Sigmoid colon (tissue), 7 donors: ENCODE measurements around the gene SETMAR. TPM values are rescaled to one million over a fixed set of nuclear protein-coding genes. Genes with fewer than 3 reads are reported as not detected.

Experiments used
- DNase-seq: peaks from one replicate; pipeline ENCODE4 v3.0.0-alpha.2; 2019
- H3K27ac ChIP-seq, 4 donors: fragments of 200-600 bp; sonication (generic); one replicate each; pipeline ENCODE4 v1.5.1; 2016 to 2019; ENCODE audit warnings: mild to moderate bottlenecking in 1 of 4
- H3K27me3 ChIP-seq, 3 donors: fragments of 200-600 bp; sonication (generic); one replicate each; pipeline ENCODE4 v1.5.1; 2019; ENCODE audit warnings: mild to moderate bottlenecking in 1 of 3
- H3K36me3 ChIP-seq, 4 donors: fragments of 200-600 bp; sonication (generic); one replicate each; pipeline ENCODE4 v1.5.1; 2016 to 2019
- H3K4me1 ChIP-seq, 4 donors: fragments of 200-600 bp; sonication (generic); one replicate each; pipeline ENCODE4 v1.5.1; 2017 to 2019
- H3K4me3 ChIP-seq, 4 donors: fragments of 200-600 bp; sonication (generic); one replicate each; pipeline ENCODE4 v1.5.1; 2017 to 2019; ENCODE audit warnings: mild to moderate bottlenecking in 2 of 4, moderate library complexity in 1 of 4
- H3K9me3 ChIP-seq, 4 donors: fragments of 200-600 bp in 3 of 4; sonication (generic) in 3 of 4; one replicate each; pipeline versions ENCODE4 v1.5.1 to v1.6.1; 2013 to 2019
- CTCF ChIP-seq, 4 experiments: fragments of 450-650 bp in 3 of 4; fragments of 200-600 bp in 1 of 4; IDR thresholded peaks; one replicate each; pipeline ENCODE4 v1.5.1; 2016 to 2019; ENCODE audit warnings: antibody characterized with exemption in 4 of 4, mild to moderate bottlenecking in 3 of 4, moderate library complexity in 2 of 4
- EP300 ChIP-seq, 4 donors: sonication (generic); formaldehyde crosslinking; IDR thresholded peaks; one replicate each; pipeline ENCODE4 v1.6.1; 2017; ENCODE audit warnings: antibody characterized with exemption in 4 of 4
- POLR2A ChIP-seq, 2 donors: fragments of 450-650 bp; IDR thresholded peaks; one replicate each; pipeline ENCODE4 v1.6.1; 2016; ENCODE audit warnings: antibody characterized with exemption in 2 of 2, mild to moderate bottlenecking in 2 of 2, moderate library complexity in 2 of 2
- POLR2AphosphoS5 ChIP-seq, 4 donors: sonication (generic); formaldehyde crosslinking; IDR thresholded peaks; one replicate each; pipeline ENCODE4 v1.6.1; 2017; ENCODE audit warnings: antibody characterized with exemption in 4 of 4
- WGBS, 2 donors: extraction: QIAGEN DNeasy Blood & Tissue Kit; methylation state at CpG; one replicate each; pipeline ENCODE4 v1.1.7; 2013; 5-methylcytosine and 5-hydroxymethylcytosine counted together
- intact Hi-C: fragments of 100-400 bp; cut with DNase I; formaldehyde crosslinking; loops from one replicate; pipeline ENCODE4 v1.15.1; 2023
- polyA plus RNA-seq, 3 donors: library from polyadenylated mRNA; stranded (reverse); fragments of 200-250 nt; gene quantifications; one replicate each; pipeline ENCODE4 v1.2.3, GENCODE V29; 2013
- total RNA-seq, 4 donors: library from RNA; depleted of rRNA; stranded (reverse); fragments of >200 nt; gene quantifications; one replicate each; pipeline ENCODE4 v1.1.0, GENCODE V29; 2016
- donor health status: healthy with polysubstance abuse.
- donor health status: Bipolar disorder and iron deficiency.
- donor health status: healthy.

Gene SETMAR
- total and polyA plus RNA-seq, 7 donors = 8.8 to 36.4 (median 15.3) TPM

- H3K36me3 ChIP-seq = peaks cover 0 to 12% (median 0%) of the 10 kb centered on the region in 4 donors
- no peak overlapping the region for H3K4me3 ChIP-seq
- no peaks in the 10 kb centered on the region for H3K4me1 ChIP-seq
- intact Hi-C loops = no loop called here
- H3K27ac ChIP-seq = no peak overlapping the region
- no peak for TF ChIP-seq POLR2A (IDR thresholded peaks at IDR 0.05)
- TF ChIP-seq CTCF (IDR thresholded peaks at IDR 0.05) = no peak
- no peak for TF ChIP-seq POLR2AphosphoS5 (IDR thresholded peaks at IDR 0.05)
- TF ChIP-seq EP300 (IDR thresholded peaks at IDR 0.05) = no peak
- H3K9me3 ChIP-seq = no peaks in the 10 kb centered on the region
- WGBS, 2 donors = 95 to 98% methylated on average over 2 of the region's 2 CpGs
- no peak for DNase-seq
- H3K27me3 ChIP-seq = no peaks in the 10 kb centered on the region
These were observed 59.4 kb downstream of the SETMAR start for GRCh38 chr3:4362523-4362922.

Other genes starting within 250 kb of the SETMAR start
- gene SUMF1, start 163.9 kb downstream of the SETMAR start, total RNA-seq = 10 to 100 TPM; 20.2 to 57.4 (median 31.0) TPM
- gene SUMF1, start 163.9 kb downstream of the SETMAR start, polyA plus RNA-seq = 10 to 100 TPM in 2 of 3 donors, 1 to 10 TPM in 1; 8.4 to 23.3 (median 12.9) TPM
- 100 to 1,000 TPM; 111 to 206 (median 134) TPM for gene ITPR1, start 190.0 kb downstream of the SETMAR start, total RNA-seq
- 10 to 100 TPM in 1 of 3 donors, 1 to 10 TPM in 2; 1.4 to 20.0 (median 4.2) TPM for gene ITPR1, start 190.0 kb downstream of the SETMAR start, polyA plus RNA-seq